HG02885 (cell line): ENCODE results near the gene TBC1D24.
"Not testable (repeated sequence)": the region's sequence is repeated elsewhere in the genome, so short reads cannot be mapped to it uniquely, and the experiment has no call there.

Source experiments
- ATAC-seq: cut with Tn5 transposase; IDR thresholded peaks from one replicate; pipeline ENCODE4 v1.9.1; 2021; ENCODE audit warnings: mild to moderate bottlenecking; ENCODE audit not compliant: unreplicated experiment, poor library complexity

Gene TBC1D24

GRCh38 chr16:2474877-2475412 lies at the start of gene TBC1D24:
Gene TBC1D24, plus strand, starts transcription at chr16:2475127. Its CDS starts 21,022 bp downstream, at chr16:2496149.
- ATAC-seq = peak; percentile 67

GRCh38 chr16:2425825-2426430 lies 49.0 kb upstream of the TBC1D24 start:
- no peak for ATAC-seq

GRCh38 chr16:2426941-2427361 lies 48.0 kb upstream of the TBC1D24 start:
- ATAC-seq = no peak

GRCh38 chr16:2427526-2427925 lies 47.4 kb upstream of the TBC1D24 start:
- ATAC-seq = no peak

GRCh38 chr16:2428051-2428783 lies 46.7 kb upstream of the TBC1D24 start:
- ATAC-seq = peak; percentile 11

GRCh38 chr16:2428784-2429033 lies 46.2 kb upstream of the TBC1D24 start:
- ATAC-seq = no peak

- peak; percentile 85 for ATAC-seq
These were observed 45.7 kb upstream of the TBC1D24 start, which contains the start of gene CCNF for GRCh38 chr16:2429034-2429770. Gene CCNF, plus strand, starts transcription at chr16:2429447. Its CDS starts 35 bp downstream, at chr16:2429482.

- peak; percentile 8 for ATAC-seq
These were observed 44.9 kb upstream of the TBC1D24 start for GRCh38 chr16:2429771-2430663.

- no peak for ATAC-seq
These were observed 42.6 kb upstream of the TBC1D24 start for GRCh38 chr16:2432286-2432685.

- ATAC-seq = no peak
These were observed 42.0 kb upstream of the TBC1D24 start for GRCh38 chr16:2432801-2433505.

- not testable (repeated sequence) for ATAC-seq
These were observed 39.7 kb upstream of the TBC1D24 start for GRCh38 chr16:2435236-2435635.

GRCh38 chr16:2436110-2436509 lies 38.8 kb upstream of the TBC1D24 start:
- no peak for ATAC-seq

GRCh38 chr16:2437032-2437790 lies 37.7 kb upstream of the TBC1D24 start:
- ATAC-seq = no peak

GRCh38 chr16:2438121-2438520 lies 36.8 kb upstream of the TBC1D24 start:
- ATAC-seq = no peak

GRCh38 chr16:2439598-2439997 lies 35.3 kb upstream of the TBC1D24 start:
- ATAC-seq = no peak

- ATAC-seq = not testable (repeated sequence)
These were observed 33.7 kb upstream of the TBC1D24 start for GRCh38 chr16:2441143-2441804.

GRCh38 chr16:2443555-2443954 lies 31.4 kb upstream of the TBC1D24 start:
- ATAC-seq = no peak

- no peak for ATAC-seq
These were observed 26.9 kb upstream of the TBC1D24 start for GRCh38 chr16:2447920-2448583.
